Measurements from ENCODE around the gene HIVEP1.

HIVEP1 gene

DNA sequence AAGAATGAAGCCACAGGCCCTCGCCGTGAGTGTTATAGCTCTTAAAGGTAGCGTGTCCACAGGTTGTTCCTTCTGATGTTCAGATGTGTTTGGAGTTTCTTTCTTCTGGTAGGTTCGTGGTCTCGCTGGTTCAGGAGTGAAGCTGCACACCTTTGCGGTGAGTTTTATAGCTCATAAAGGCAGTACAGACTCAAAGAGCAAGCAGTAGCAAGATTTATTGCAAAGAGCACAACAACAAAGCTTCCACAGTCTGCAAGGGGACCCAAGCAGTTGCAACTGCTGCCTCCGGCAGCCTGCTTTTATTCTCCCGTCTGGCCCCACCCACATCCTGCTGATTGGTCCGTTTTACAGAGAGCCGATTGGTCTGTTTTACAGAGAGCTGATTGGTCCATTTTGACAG is 5.2 kb downstream of the HIVEP1 start:
- no peak overlapping the region for H3K4ac ChIP-seq (ENCODE audit: low read length)
- no peak overlapping the region for H2BK5ac ChIP-seq (ENCODE audit: low read length)
- H2BK15ac ChIP-seq (ENCODE audit: low read length): no peak overlapping the region
- no peak overlapping the region for H2AK5ac ChIP-seq (ENCODE audit: low read depth, low read length)
- H3K27ac ChIP-seq (replicated peaks; ENCODE audit: low read length): no peak overlapping the region
- no peak overlapping the region for H2BK12ac ChIP-seq (ENCODE audit: low read length)
- H3K9me3 ChIP-seq (replicated peaks in 1 of 2; ENCODE audit: control insufficient read depth in 2 of 2, insufficient read depth in 1 of 2, low read depth in 1 of 2, low read length in 2 of 2): peaks cover 4 to 13% of the 10 kb centered on the region in 2 donors
- H2BK120ac ChIP-seq (ENCODE audit: low read depth, low read length): no peak overlapping the region
- H3K36me3 ChIP-seq (replicated peaks in 1 of 2; ENCODE audit: control insufficient read depth in 2 of 2, insufficient read depth in 2 of 2, low read length in 2 of 2): peaks cover 14 to 65% of the 10 kb centered on the region in 2 donors
- H3K14ac ChIP-seq (ENCODE audit: low read length): no peak overlapping the region
- peaks cover 4% of the 10 kb centered on the region for H3K79me1 ChIP-seq (ENCODE audit: low read depth, low read length)
- DNase-seq (ENCODE audit: low spot score): no peak
- no peak overlapping the region for H3K4me2 ChIP-seq (ENCODE audit: insufficient read depth, low read length, poor library complexity, severe bottlenecking)
- no peak overlapping the region for H3K18ac ChIP-seq (ENCODE audit: low read length)
- H3K23ac ChIP-seq (ENCODE audit: low read depth, low read length, poor library complexity): no peak overlapping the region
- no peak overlapping the region for H3K4me3 ChIP-seq (ENCODE audit: low read length in 2 of 2)
- no peak overlapping the region for H3K9ac ChIP-seq (ENCODE audit: low read depth, low read length, poor library complexity)
- no CpG with 5 or more reads among the region's 10 CpGs for WGBS, 2 donors (ENCODE audit: extremely low coverage in 2 of 2, insufficient read length in 2 of 2, insufficient replicate concordance in 1 of 2)
- no peak overlapping the region for H2AFZ ChIP-seq (ENCODE audit: low read length)
- H3K27me3 ChIP-seq (ENCODE audit: control insufficient read depth in 3 of 3, insufficient read depth in 3 of 3, low read depth in 1 of 3, low read length in 3 of 3): no peaks in the 10 kb centered on the region
- H4K91ac ChIP-seq (ENCODE audit: low read depth, low read length, poor library complexity): no peak overlapping the region
- no peak overlapping the region for H4K8ac ChIP-seq (ENCODE audit: low read depth, low read length)
- peaks cover 2 to 3% of the 10 kb centered on the region in 2 donors for H3K4me1 ChIP-seq (ENCODE audit: control insufficient read depth in 2 of 2, insufficient read depth in 1 of 2, low read depth in 1 of 2, low read length in 2 of 2)

DNA sequence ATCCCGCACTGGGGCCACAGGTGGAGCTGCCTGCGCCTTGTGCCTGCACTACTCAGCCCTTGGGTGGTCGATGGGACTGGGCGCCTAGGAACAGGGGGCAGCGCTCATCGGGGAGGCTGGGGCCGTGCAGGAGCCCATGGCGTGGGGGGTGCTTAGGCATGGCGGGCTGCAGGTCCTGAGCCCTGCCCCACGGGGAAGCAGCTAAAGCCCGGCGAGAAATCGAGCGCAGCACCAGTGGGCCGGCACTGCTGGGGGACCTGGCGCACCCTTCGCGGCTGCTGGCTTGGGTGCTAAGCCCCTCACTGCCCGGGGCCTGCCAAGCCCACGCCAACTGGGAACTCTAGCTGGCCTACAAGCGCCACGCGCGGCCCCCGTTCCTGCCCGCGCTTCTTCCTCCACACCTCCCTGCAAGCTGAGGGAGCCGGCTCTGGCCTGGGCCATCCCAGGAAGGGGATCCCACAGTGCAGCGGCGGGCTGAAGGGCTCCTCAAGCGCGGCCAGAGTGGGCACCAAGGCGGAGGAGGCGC is 5.8 kb downstream of the HIVEP1 start:
- Histone ChIP-seq H3K4me3 (ENCODE audit: low read length in 2 of 2) (no peak overlapping the region), H3K14ac (ENCODE audit: low read length) (no peak overlapping the region), H3K27ac (replicated peaks; ENCODE audit: low read length) (no peak overlapping the region), H2BK15ac (ENCODE audit: low read length) (no peak overlapping the region), H4K91ac (ENCODE audit: low read depth, low read length, poor library complexity) (no peak overlapping the region), H2AK5ac (ENCODE audit: low read depth, low read length) (no peak overlapping the region), H3K9ac (ENCODE audit: low read depth, low read length, poor library complexity) (no peak overlapping the region), H2BK12ac (ENCODE audit: low read length) (no peak overlapping the region), H3K4me1 (ENCODE audit: control insufficient read depth in 2 of 2, insufficient read depth in 1 of 2, low read depth in 1 of 2, low read length in 2 of 2) (peaks cover 2 to 3% of the 10 kb centered on the region in 2 donors), H2BK5ac (ENCODE audit: low read length) (no peak overlapping the region), H3K4me2 (ENCODE audit: insufficient read depth, low read length, poor library complexity, severe bottlenecking) (no peak overlapping the region), H3K79me1 (ENCODE audit: low read depth, low read length) (peaks cover 2% of the 10 kb centered on the region), H3K27me3 (ENCODE audit: control insufficient read depth in 3 of 3, insufficient read depth in 3 of 3, low read depth in 1 of 3, low read length in 3 of 3) (no peaks in the 10 kb centered on the region), H3K23ac (ENCODE audit: low read depth, low read length, poor library complexity) (no peak overlapping the region), H3K9me3 (replicated peaks in 1 of 2; ENCODE audit: control insufficient read depth in 2 of 2, insufficient read depth in 1 of 2, low read depth in 1 of 2, low read length in 2 of 2) (peaks cover 4 to 13% of the 10 kb centered on the region in 2 donors), H3K18ac (ENCODE audit: low read length) (no peak overlapping the region), H3K4ac (ENCODE audit: low read length) (no peak overlapping the region), H4K8ac (ENCODE audit: low read depth, low read length) (no peak overlapping the region), H3K36me3 (replicated peaks in 1 of 2; ENCODE audit: control insufficient read depth in 2 of 2, insufficient read depth in 2 of 2, low read length in 2 of 2) (peaks cover 14 to 71% of the 10 kb centered on the region in 2 donors), H2BK120ac (ENCODE audit: low read depth, low read length) (no peak overlapping the region), H2AFZ (ENCODE audit: low read length) (no peak overlapping the region)
- no CpG with 5 or more reads among the region's 34 CpGs for WGBS, 2 donors (ENCODE audit: extremely low coverage in 2 of 2, insufficient read length in 2 of 2, insufficient replicate concordance in 1 of 2)
- DNase-seq (ENCODE audit: low spot score): no peak

DNA sequence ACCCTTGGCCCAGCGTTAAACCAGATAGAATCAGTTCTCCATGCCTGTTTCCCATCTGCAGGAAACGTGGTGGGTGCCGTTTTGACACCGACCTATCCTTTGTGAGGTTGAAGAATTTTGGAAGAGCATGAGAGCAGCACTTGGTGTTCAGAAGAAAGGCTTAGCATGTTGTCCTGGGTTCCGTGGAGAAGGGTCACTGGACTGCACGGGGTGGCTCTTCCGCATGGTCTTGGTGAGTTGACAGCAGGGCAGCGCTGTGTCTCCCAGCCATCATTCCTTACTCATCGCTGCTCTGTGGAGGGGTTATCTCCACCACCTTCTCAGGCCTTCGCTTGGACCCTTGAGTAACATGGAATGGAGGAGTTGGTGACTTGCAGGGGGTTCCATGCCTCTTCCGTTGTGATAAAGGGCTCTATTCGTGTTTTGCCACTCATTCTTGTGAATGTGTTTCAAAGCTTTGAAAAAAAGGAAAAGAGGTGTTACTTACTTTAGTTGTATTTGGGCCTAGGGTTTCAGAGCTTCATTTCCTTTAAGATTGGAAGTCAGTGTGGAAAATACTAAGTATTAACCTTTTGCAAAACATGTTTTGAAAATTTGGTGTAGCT is 8.2 kb downstream of the HIVEP1 start:
- Histone ChIP-seq H3K9ac (ENCODE audit: low read depth, low read length, poor library complexity) (no peak overlapping the region), H3K27ac (replicated peaks; ENCODE audit: low read length) (no peak overlapping the region), H3K36me3 (replicated peaks in 1 of 2; ENCODE audit: control insufficient read depth in 2 of 2, insufficient read depth in 2 of 2, low read length in 2 of 2) (peaks cover 12 to 67% of the 10 kb centered on the region in 2 donors), H3K14ac (ENCODE audit: low read length) (no peak overlapping the region), H4K8ac (ENCODE audit: low read depth, low read length) (no peak overlapping the region), H2BK120ac (ENCODE audit: low read depth, low read length) (no peak overlapping the region), H2BK5ac (ENCODE audit: low read length) (no peak overlapping the region), H3K9me3 (replicated peaks in 1 of 2; ENCODE audit: control insufficient read depth in 2 of 2, insufficient read depth in 1 of 2, low read depth in 1 of 2, low read length in 2 of 2) (peaks cover 0 to 5% of the 10 kb centered on the region in 2 donors), H3K4me3 (ENCODE audit: low read length in 2 of 2) (peak overlapping the region in 1 of 2 donors; percentile 29), H3K23ac (ENCODE audit: low read depth, low read length, poor library complexity) (no peak overlapping the region), H2BK12ac (ENCODE audit: low read length) (no peak overlapping the region), H2AFZ (ENCODE audit: low read length) (no peak overlapping the region), H4K91ac (ENCODE audit: low read depth, low read length, poor library complexity) (no peak overlapping the region), H2BK15ac (ENCODE audit: low read length) (no peak overlapping the region), H3K4me1 (ENCODE audit: control insufficient read depth in 2 of 2, insufficient read depth in 1 of 2, low read depth in 1 of 2, low read length in 2 of 2) (no peaks in the 10 kb centered on the region), H2AK5ac (ENCODE audit: low read depth, low read length) (no peak overlapping the region), H3K18ac (ENCODE audit: low read length) (no peak overlapping the region), H3K4me2 (ENCODE audit: insufficient read depth, low read length, poor library complexity, severe bottlenecking) (no peak overlapping the region), H3K27me3 (ENCODE audit: control insufficient read depth in 3 of 3, insufficient read depth in 3 of 3, low read depth in 1 of 3, low read length in 3 of 3) (no peaks in the 10 kb centered on the region), H3K79me1 (ENCODE audit: low read depth, low read length) (peaks cover 2% of the 10 kb centered on the region), H3K4ac (ENCODE audit: low read length) (no peak overlapping the region)
- no peak for DNase-seq (ENCODE audit: low spot score)
- WGBS, 2 donors (ENCODE audit: extremely low coverage in 2 of 2, insufficient read length in 2 of 2, insufficient replicate concordance in 1 of 2): no CpG with 5 or more reads among the region's 12 CpGs

DNA sequence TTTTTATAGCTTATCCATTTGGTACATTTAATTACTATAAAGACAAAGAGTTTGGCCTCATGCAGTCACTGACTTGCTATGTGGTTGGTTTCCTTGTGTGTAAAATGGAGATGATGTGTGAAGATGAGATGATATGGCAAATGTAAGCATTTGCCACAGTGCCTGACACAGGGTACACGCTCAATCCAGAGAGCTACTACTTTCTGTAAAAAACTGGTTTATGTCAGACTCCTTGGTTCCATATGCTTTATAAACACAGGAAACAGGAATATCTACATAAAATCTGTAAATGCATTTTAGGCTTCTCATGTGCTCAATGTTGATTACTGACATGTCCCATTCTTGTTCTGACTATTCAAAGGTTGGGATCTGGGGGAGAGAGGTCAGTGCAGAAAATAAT is 10.4 kb downstream of the HIVEP1 start:
- H3K18ac ChIP-seq (ENCODE audit: low read length): no peak overlapping the region
- H2AFZ ChIP-seq (ENCODE audit: low read length): no peak overlapping the region
- H3K14ac ChIP-seq (ENCODE audit: low read length): no peak overlapping the region
- no peaks in the 10 kb centered on the region for H3K4me1 ChIP-seq (ENCODE audit: control insufficient read depth in 2 of 2, insufficient read depth in 1 of 2, low read depth in 1 of 2, low read length in 2 of 2)
- H2AK5ac ChIP-seq (ENCODE audit: low read depth, low read length): no peak overlapping the region
- no peak overlapping the region for H2BK120ac ChIP-seq (ENCODE audit: low read depth, low read length)
- no peak overlapping the region for H2BK5ac ChIP-seq (ENCODE audit: low read length)
- H4K8ac ChIP-seq (ENCODE audit: low read depth, low read length): no peak overlapping the region
- no peak overlapping the region for H2BK12ac ChIP-seq (ENCODE audit: low read length)
- peaks cover 2% of the 10 kb centered on the region for H3K79me1 ChIP-seq (ENCODE audit: low read depth, low read length)
- WGBS, 2 donors (ENCODE audit: extremely low coverage in 2 of 2, insufficient read length in 2 of 2, insufficient replicate concordance in 1 of 2): no CpG with 5 or more reads among the region's 1 CpG
- H4K91ac ChIP-seq (ENCODE audit: low read depth, low read length, poor library complexity): no peak overlapping the region
- H3K27me3 ChIP-seq (ENCODE audit: control insufficient read depth in 3 of 3, insufficient read depth in 3 of 3, low read depth in 1 of 3, low read length in 3 of 3): no peaks in the 10 kb centered on the region
- H3K4ac ChIP-seq (ENCODE audit: low read length): no peak overlapping the region
- H3K4me3 ChIP-seq (ENCODE audit: low read length in 2 of 2): no peak overlapping the region
- DNase-seq (ENCODE audit: low spot score): no peak
- no peak overlapping the region for H2BK15ac ChIP-seq (ENCODE audit: low read length)
- peaks cover 6 to 53% of the 10 kb centered on the region in 2 donors for H3K36me3 ChIP-seq (replicated peaks in 1 of 2; ENCODE audit: control insufficient read depth in 2 of 2, insufficient read depth in 2 of 2, low read length in 2 of 2)
- H3K27ac ChIP-seq (replicated peaks; ENCODE audit: low read length): no peak overlapping the region
- H3K9me3 ChIP-seq (replicated peaks in 1 of 2; ENCODE audit: control insufficient read depth in 2 of 2, insufficient read depth in 1 of 2, low read depth in 1 of 2, low read length in 2 of 2): no peaks in the 10 kb centered on the region
- H3K23ac ChIP-seq (ENCODE audit: low read depth, low read length, poor library complexity): no peak overlapping the region
- H3K9ac ChIP-seq (ENCODE audit: low read depth, low read length, poor library complexity): no peak overlapping the region
- no peak overlapping the region for H3K4me2 ChIP-seq (ENCODE audit: insufficient read depth, low read length, poor library complexity, severe bottlenecking)

Data from neuronal stem cell (in vitro differentiated cells).